Skin of body (tissue), 2 donors: ENCODE measurements around the gene OSMR. TPM values are rescaled to one million over a fixed set of nuclear protein-coding genes. Genes with fewer than 3 reads are reported as not detected.
"Not testable (repeated sequence)": the region's sequence is repeated elsewhere in the genome, so short reads cannot be mapped to it uniquely, and the experiment has no call there.

ENCODE experiments used
- DNase-seq: peaks from one replicate; lab custom pipeline; 2025; lab: John Stamatoyannopoulos, UW
- total RNA-seq: library from RNA; depleted of rRNA; stranded (reverse); fragments of >200 nt; gene quantifications from one replicate; pipeline ENCODE4 v1.2.3, GENCODE V29; 2014

Gene OSMR
- total RNA-seq, 1 donor from 2014 or later: 19.1 TPM

- DNase-seq: no peak
These were observed 15.2 kb upstream of the OSMR start for GRCh38 chr5:38830521-38831051.

GRCh38 chr5:38831117-38831516, 14.7 kb upstream of the OSMR start:
- DNase-seq: no peak

DNA sequence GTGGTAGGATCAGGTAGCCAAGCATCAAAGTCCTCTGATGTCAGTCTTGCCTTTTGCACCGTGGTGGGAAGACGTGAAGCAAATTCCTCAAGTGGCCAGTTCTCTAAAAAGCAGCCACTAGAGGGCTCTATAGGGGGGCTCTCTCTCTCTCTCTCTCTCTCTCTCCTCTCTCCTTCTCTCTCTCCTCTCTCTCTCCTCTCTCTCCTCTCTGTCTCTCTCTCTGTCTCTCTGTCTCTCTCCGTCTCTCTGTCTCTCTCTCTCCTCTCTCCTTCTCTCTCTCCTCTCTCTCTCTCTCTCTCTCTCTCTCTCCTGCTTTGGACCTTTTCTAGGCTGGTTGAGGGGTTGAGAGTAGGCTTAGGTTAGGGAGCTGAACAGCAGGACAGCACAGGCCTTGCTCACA, 13.9 kb upstream of the OSMR start:
- no peak for DNase-seq

DNA sequence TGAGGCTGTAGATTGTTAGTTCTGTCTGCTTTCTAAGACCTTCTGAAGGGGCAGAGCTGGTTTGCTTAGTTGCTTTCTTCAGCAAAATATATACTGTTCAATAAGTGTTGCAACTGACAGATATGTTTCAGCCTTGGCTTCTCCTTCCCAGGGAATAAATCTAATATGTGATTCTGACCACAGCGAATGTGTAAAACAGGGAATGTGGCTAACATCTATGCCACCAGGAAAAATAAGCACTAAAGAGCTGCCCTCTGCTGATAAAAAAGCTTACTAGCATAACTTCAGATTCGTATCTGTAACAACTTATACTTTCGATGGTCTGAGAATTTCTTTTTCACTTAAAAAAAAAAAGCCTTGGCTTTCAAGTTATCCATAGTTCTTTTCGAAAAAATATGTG, 13.0 kb upstream of the OSMR start:
- DNase-seq: no peak

DNA sequence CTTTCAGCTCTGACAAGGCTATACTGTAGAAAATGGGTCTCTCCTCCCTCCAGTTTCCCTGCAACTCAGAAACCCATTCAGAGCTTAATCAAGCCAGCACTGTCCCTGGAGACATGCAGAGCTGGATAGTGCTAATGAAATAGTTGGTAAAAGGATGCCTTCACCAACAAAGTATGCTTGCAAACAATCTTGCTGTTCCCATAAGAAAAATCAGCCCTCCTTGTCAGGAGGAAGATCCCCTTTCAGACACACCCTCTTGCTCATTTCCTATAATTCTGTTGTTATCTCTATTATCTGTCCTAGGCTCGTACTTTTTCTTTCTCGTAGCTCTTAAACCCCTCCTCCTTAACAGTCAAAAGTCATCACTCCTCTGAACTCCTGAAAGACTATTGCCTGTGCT, 9.9 kb upstream of the OSMR start:
- no peak for DNase-seq

DNA sequence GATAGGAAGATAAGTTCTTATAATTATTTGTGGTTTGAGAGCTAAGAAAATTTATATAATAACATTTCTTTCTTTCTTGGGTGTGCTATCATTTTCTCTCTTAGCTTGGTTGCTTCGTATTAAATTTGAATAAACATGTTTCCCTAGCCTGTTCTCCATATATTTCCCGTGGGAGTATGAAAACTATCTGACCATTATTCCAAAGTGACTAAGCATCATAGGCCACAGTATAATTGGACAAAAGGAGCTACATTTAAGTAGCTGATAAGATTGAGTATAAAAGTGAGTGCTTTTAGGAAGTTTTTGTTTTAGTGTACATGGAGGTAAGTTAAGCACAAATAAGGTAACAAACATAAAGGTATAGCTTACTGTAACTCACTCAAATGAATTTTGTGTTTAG, 8.4 kb upstream of the OSMR start:
- DNase-seq: no peak

- DNase-seq: no peak
These were observed 7.9 kb upstream of the OSMR start for GRCh38 chr5:38837932-38838331.

DNA sequence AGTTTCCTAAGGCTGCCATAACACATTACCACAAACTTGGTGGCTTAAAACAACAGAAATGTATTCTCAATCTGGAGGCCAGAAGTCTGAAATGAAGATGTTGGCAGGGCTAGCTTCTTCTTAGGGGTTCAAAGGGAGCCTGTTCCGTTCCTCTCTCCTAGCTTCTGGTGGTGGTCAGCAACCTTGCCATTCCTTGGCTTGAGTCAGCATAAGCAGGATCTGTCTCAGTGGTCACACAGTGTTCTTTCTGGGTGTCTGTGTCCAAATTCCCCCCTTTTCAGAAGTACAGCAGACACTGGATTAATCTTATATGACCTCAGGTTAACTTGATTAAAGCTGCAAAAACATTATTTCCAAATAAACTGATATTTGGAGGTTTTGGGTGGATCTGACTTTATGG, 2.1 kb upstream of the OSMR start:
- DNase-seq: no peak

GRCh38 chr5:38846379-38847011, 683 bp downstream of the OSMR start:
- no peak for DNase-seq

DNA sequence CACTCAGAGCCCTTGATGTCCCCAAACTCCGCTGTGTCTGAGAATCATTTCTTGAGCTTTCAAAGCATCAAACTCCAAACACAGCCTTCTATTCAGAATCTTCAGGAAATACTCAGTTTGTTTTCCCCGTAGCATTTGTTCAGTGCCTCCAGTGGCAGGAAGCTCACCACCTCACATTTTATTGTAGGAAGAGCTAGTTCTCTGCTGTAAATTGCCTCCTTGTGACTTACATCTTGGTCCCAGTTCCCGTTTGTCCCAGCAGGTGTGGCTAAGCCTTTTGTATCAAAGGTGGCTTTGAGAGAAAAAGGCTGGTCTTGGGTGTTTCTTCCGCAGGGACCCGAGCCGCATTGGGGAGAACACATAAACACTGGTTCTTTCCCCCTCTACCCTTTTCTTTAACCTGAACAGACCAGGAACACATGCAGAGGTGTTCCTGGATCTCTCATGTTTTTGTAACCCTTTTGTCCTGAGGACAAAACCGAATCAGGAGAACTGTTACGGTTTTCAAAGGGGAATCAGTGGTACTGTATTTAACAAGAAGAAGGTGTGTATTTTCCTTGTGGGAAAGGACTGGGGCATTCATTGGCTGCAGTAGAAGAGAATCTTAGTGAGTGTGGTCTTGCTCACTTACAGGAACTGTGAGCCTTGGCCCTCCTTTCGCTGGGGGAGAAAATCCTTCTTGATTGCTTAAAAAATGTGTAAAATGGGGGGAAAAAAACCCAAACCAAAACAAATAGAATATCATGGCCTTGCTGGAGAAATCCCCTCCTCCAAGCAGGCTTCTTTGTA, 1.9 kb downstream of the OSMR start:
- DNase-seq: no peak

DNA sequence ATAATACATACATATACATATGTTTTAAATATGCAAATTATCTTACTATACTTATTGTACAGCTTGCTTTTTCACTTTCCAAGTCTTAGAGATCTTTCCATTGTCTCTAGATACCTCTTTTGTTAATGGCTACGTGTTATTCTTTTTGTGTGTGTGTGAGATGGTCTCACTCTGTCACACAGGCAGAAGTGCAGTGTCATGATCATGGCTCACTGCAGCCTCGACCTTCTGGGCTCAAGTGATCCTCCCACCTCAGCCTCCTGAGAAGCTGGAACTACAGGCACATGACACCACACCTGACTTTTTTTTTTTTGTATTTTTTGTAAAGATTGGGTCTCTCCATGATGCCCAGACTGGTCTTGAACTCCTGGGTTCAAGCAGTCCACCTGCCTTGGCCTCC, 2.8 kb downstream of the OSMR start:
- no peak for DNase-seq

DNA sequence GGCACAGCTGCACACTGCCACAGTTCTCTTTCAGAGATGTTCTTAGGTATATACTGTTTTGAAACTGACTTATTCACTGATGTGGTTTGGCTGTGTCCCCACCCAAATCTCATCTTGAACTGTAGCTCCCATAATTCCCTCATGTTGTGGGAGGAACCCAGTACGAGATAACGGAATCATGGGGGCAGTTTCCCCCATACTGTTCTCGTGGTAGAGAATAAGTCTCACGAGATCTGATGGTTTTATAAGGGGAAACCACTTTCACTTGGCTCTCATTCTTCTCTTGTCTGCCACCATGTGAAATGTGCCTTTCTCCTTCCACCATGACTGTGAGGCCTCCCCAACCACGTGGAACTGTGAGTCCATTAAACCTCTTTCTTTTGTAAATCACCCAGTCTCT, 5.8 kb downstream of the OSMR start:
- DNase-seq: not testable (repeated sequence)

GRCh38 chr5:38853753-38854470, 8.1 kb downstream of the OSMR start:
- no peak for DNase-seq

DNA sequence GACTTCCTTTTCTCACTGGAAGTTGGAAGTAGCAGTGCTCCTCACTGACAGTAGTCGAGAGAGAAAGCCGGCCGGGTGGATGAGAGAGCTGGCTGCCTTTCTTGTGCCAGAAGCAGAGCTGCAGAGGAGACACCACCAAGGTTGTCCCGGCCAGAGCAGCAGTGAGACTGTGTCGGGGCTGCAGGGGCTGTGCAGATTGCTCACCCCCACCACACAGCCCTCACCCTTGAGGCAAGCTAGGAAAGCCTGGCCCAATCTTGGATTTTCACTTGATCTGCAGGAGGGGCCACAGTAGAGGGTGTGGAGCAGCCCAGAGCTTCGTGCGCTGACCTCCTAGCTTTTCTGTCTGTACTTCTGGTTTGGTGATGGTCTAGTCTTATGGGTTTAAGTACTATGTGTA, 9.1 kb downstream of the OSMR start:
- DNase-seq: no peak

GRCh38 chr5:38856660-38857059, 10.8 kb downstream of the OSMR start:
- no peak for DNase-seq

GRCh38 chr5:38858839-38859238, 13.0 kb downstream of the OSMR start:
- DNase-seq: no peak

DNA sequence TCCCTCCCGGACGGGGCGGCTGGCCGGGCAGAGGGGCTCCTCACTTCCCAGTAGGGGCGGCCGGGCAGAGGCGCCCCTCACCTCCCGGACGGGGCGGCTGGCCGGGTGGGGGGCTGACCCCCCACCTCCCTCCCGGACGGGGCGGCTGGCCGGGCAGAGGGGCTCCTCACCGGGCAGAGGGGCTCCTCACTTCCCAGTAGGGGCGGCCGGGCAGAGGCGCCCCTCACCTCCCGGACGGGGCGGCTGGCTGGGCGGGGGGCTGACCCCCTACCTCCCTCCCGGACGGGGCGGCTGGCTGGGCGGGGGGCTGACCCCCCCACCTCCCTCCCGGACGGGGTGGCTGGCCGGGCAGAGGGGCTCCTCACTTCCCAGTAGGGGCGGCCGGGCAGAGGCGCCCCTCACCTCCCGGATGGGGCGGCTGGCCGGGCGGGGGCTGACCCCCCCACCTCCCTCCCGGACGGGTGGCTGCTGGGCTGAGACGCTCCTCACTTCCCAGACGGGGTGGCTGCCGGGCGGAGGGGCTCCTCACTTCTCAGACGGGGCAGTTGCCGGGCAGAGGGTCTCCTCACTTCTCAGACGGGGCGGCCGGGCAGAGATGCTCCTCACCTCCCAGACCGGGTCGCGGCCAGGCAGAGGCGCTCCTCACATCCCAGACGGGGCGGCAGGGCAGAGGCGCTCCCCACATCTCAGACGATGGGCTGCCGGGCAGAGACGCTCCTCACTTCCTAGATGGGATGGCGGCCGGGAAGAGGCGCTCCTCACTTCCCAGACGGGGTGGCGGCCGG, 16.4 kb downstream of the OSMR start:
- not testable (repeated sequence) for DNase-seq

GRCh38 chr5:38866362-38867031, 20.7 kb downstream of the OSMR start:
- DNase-seq: no peak

DNA sequence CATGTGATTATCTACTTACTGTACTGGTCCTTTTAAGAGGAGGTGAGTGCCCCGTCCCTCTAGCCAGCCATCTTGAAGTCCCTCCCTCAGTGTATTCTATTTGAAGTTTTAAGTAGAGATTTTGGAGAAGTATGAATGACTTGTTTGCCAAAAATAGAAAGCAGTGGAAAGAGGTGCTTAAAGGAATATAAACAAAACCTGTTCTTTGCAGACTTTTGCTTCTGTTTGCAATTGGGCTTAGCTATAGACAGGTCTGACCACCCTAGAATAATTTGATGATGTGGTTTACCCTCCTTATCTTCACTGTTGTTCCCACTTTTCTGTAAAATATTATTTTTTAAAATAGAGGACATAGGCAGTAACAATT, 21.2 kb downstream of the OSMR start:
- no peak for DNase-seq

DNA sequence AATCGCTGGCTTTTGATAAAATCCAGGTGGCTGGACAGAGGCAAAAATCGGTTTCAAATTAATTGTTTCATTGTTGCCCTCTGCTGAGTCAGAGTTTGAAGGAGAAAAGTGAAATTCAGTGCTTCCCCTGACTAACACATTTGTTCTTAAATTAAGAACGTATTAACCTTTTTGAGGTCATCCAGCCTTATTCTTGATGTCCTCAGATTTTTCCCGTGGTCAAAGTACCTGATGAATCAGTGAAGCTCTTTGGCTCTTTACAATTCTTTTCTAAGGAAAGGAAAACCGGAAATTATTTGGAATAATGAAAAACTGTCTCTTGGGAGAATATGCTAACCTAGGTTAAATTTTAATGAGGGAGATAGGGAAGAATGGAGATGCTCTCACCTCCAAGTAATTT, 21.6 kb downstream of the OSMR start:
- DNase-seq: no peak

DNA sequence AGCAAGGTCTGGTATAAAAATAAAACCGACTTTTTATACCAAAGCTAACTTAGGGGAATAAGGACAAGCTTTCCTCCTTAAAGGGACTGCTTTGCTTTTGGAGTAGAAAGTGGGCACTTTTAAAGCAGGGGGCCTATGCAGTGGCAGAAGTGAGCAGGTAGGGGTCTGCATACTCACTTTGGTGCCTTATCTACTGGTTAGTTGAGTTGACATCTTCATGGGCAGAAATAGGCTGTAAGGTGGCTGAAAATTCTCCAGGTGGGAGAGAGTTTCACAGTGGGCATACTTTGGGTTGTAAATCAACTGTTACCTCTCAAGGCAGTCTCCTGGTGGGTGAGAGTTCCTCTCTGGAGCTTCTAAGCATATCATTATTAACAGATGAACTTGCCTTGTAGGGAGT, 24.8 kb downstream of the OSMR start:
- DNase-seq: no peak
